Breast epithelium (tissue), 3 donors: Measurements from ENCODE around the gene TNFRSF8.

Experiments used
- POLR2A ChIP-seq: fragments of 450-650 bp; IDR thresholded peaks from one replicate; pipeline ENCODE4 v1.6.1; 2016; ENCODE audit warnings: antibody characterized with exemption, mild to moderate bottlenecking, moderate library complexity
- POLR2AphosphoS5 ChIP-seq, 3 donors: sonication (generic); formaldehyde crosslinking; IDR thresholded peaks; one replicate each; pipeline ENCODE4 v1.6.1; 2017; ENCODE audit warnings: antibody characterized with exemption in 3 of 3
- TF ChIP-seq, protein P1 (sequence below), 3 donors: fragments of 450-650 bp; IDR thresholded peaks; one replicate each; pipeline ENCODE4 v1.5.1; 2016 to 2017; ENCODE audit warnings: antibody characterized with exemption in 3 of 3, mild to moderate bottlenecking in 3 of 3, moderate library complexity in 3 of 3

DNA sequence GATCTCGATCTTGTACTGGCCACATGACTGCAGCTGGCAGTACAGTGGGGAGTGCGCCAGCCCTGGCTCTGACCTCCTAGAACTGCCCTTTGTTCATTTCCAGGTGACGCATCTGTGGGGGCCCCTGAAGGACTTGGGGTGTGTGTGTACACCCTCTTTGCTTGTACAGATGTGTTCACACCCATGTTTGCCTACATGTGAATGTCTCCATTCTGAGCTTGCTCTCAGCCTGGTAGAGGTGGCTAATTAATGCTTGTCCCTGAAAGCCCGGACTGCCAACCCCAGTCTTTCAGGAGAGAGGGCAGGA, 123.5 kb downstream of the TNFRSF8 start:
- TF ChIP-seq POLR2AphosphoS5 (IDR thresholded peaks at IDR 0.05), result no peak
- TF ChIP-seq, protein P1, sequence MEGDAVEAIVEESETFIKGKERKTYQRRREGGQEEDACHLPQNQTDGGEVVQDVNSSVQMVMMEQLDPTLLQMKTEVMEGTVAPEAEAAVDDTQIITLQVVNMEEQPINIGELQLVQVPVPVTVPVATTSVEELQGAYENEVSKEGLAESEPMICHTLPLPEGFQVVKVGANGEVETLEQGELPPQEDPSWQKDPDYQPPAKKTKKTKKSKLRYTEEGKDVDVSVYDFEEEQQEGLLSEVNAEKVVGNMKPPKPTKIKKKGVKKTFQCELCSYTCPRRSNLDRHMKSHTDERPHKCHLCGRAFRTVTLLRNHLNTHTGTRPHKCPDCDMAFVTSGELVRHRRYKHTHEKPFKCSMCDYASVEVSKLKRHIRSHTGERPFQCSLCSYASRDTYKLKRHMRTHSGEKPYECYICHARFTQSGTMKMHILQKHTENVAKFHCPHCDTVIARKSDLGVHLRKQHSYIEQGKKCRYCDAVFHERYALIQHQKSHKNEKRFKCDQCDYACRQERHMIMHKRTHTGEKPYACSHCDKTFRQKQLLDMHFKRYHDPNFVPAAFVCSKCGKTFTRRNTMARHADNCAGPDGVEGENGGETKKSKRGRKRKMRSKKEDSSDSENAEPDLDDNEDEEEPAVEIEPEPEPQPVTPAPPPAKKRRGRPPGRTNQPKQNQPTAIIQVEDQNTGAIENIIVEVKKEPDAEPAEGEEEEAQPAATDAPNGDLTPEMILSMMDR (IDR thresholded peaks at IDR 0.05), result no peak
- TF ChIP-seq POLR2A, result no peak
